ENCODE results near the gene SLC22A5.

DNA sequence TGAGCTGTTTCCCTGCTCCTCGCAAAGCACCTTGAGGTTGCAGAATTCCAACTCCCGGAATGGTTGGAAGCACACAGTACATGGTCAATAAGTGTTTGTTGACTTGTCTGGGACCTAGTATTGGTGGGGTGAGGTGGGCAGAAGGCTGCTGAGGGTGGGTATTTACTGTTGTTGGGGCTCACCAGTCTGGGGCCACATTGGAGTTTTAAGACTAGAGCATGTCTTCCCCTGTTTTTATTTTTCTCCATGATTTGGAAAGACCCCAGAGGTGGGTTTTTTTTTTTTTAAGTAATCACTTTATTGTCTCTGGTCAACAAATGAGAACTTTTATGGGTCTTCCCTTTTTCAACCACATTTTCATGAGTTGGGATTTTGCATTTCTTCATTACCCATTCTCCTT is 65.9 kb downstream of the SLC22A5 start:
- TF ChIP-seq, protein P1, sequence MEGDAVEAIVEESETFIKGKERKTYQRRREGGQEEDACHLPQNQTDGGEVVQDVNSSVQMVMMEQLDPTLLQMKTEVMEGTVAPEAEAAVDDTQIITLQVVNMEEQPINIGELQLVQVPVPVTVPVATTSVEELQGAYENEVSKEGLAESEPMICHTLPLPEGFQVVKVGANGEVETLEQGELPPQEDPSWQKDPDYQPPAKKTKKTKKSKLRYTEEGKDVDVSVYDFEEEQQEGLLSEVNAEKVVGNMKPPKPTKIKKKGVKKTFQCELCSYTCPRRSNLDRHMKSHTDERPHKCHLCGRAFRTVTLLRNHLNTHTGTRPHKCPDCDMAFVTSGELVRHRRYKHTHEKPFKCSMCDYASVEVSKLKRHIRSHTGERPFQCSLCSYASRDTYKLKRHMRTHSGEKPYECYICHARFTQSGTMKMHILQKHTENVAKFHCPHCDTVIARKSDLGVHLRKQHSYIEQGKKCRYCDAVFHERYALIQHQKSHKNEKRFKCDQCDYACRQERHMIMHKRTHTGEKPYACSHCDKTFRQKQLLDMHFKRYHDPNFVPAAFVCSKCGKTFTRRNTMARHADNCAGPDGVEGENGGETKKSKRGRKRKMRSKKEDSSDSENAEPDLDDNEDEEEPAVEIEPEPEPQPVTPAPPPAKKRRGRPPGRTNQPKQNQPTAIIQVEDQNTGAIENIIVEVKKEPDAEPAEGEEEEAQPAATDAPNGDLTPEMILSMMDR (conservative IDR thresholded peaks at IDR 0.05; ENCODE audit: low read length), result no peak
- TF ChIP-seq EZH2phosphoT487 (IDR thresholded peaks at IDR 0.05; ENCODE audit: borderline replicate concordance), result no peak
